SU-DHL-6 (cell line): Measurements from ENCODE around the gene ROCK2.

Source experiments
- H2AFZ ChIP-seq: fragments of 200-600 bp; sonication (generic); 2 replicates; pipeline ENCODE4 v1.6.1; 2014; ENCODE audit warnings: low read depth, mild to moderate bottlenecking, moderate library complexity, mixed read lengths, antibody characterized with exemption, low read length; ENCODE audit not compliant: severe bottlenecking
- H3F3A ChIP-seq: fragments of 200-600 bp; shearing (Covaris generic); 2 replicates; pipeline ENCODE4 v1.6.0; 2016; ENCODE audit warnings: antibody characterized with exemption, mild to moderate bottlenecking; ENCODE audit not compliant: insufficient read depth
- H3K27ac ChIP-seq: fragments of 200-600 bp; sonication (generic); 2 replicates; pipeline ENCODE4 v1.5.1; 2016; ENCODE audit warnings: low read depth, mild to moderate bottlenecking, low read length, moderate library complexity, mixed read lengths
- H3K27me3 ChIP-seq: fragments of 200-600 bp; sonication (generic), shearing (Covaris generic); 2 replicates; pipeline ENCODE4 v1.6.0; 2014; ENCODE audit warnings: mild to moderate bottlenecking, low read length
- H3K36me3 ChIP-seq: fragments of 200-600 bp; sonication (generic); 2 replicates; pipeline ENCODE4 v1.6.1; 2014; ENCODE audit warnings: mild to moderate bottlenecking, low read length, mixed read lengths
- H3K4me2 ChIP-seq: fragments of 300-600, 200-600 bp; shearing (Covaris generic), sonication (generic); 2 replicates; pipeline ENCODE4 v1.6.0; 2014; ENCODE audit warnings: low read length, low read depth, mild to moderate bottlenecking; ENCODE audit not compliant: poor library complexity, severe bottlenecking
- H3K4me3 ChIP-seq: fragments of 200-600 bp; sonication (generic); 2 replicates; pipeline ENCODE4 v1.5.1; 2014; ENCODE audit warnings: antibody characterized with exemption, low read length, mild to moderate bottlenecking, mixed read lengths; ENCODE audit not compliant: insufficient read depth, poor library complexity, severe bottlenecking
- H3K79me2 ChIP-seq: fragments of 200-600 bp; sonication (generic); 2 replicates; pipeline ENCODE4 v1.6.1; 2014; ENCODE audit warnings: mild to moderate bottlenecking, low read length, moderate library complexity; ENCODE audit not compliant: insufficient read depth
- H3K9ac ChIP-seq: fragments of 200-600 bp; sonication (generic); 2 replicates; pipeline ENCODE4 v1.7.0; 2014; ENCODE audit warnings: mild to moderate bottlenecking, low read length
- H3K9me2 ChIP-seq: fragments of 200-600 bp; sonication (generic); replicated peaks from 2 replicates; pipeline ENCODE4 v1.6.1; 2014; ENCODE audit warnings: low read length; ENCODE audit not compliant: insufficient read depth
- H3K9me3 ChIP-seq: fragments of 200-600 bp; sonication (generic); 2 replicates; pipeline ENCODE4 v1.6.1; 2014; ENCODE audit warnings: low read length, mixed read lengths; ENCODE audit not compliant: insufficient read depth
- H4K20me1 ChIP-seq: fragments of 200-600 bp; sonication (generic); 2 replicates; pipeline ENCODE4 v1.6.1; 2014; ENCODE audit warnings: low read depth, mild to moderate bottlenecking, antibody characterized with exemption, low read length, moderate library complexity, mixed read lengths
- CTCF ChIP-seq: fragments of 200-600 bp; sonication (generic); IDR thresholded peaks from one replicate; pipeline ENCODE4 v1.5.1; 2017; ENCODE audit warnings: antibody characterized with exemption, mild to moderate bottlenecking, low read length, moderate library complexity; ENCODE audit not compliant: insufficient read depth, poor library complexity, severe bottlenecking
- EZH2phosphoT487 ChIP-seq: fragments of 200-600 bp; sonication (generic), shearing (Covaris generic); conservative IDR thresholded peaks from 2 replicates; pipeline ENCODE4 v1.6.1; 2018; ENCODE audit warnings: mild to moderate bottlenecking, antibody characterized with exemption, low read length, moderate library complexity, mixed read lengths

ROCK2 gene

DNA sequence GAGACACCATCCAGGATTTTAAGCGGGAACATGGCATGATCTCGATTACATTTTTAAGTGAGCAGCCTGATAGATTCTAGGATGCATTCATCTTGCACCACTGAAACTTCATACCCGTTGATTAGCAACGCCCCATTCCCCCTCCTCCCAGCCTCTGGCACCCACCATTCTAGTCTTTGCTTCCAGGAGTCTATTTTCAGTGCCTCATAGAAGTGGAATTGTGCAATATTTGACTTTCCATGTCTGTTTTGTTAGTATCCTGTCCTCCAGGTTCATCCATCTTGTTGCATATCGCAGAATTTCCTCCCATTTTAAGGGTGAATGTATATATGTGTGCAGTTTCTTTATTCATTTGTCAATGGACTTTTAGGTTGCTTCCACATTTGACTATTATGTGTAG lies 210.1 kb downstream of the ROCK2 start:
- H3K4me3 ChIP-seq = no peak overlapping the region
- TF ChIP-seq CTCF (no peak), EZH2phosphoT487 (no peak)
- H3K27me3 ChIP-seq = no peaks in the 10 kb centered on the region
- no peaks in the 10 kb centered on the region for H3K36me3 ChIP-seq
- no peak overlapping the region for H3K9ac ChIP-seq
- H3K9me2 ChIP-seq = no peaks in the 10 kb centered on the region
- H3F3A ChIP-seq = peaks cover 3% of the 10 kb centered on the region
- H3K4me2 ChIP-seq = no peak overlapping the region
- no peaks in the 10 kb centered on the region for H3K79me2 ChIP-seq
- no peak overlapping the region for H3K27ac ChIP-seq
- H3K9me3 ChIP-seq = no peaks in the 10 kb centered on the region
- H4K20me1 ChIP-seq = no peaks in the 10 kb centered on the region
- no peak overlapping the region for H2AFZ ChIP-seq

GRCh38 chr2:11133936-11134320 lies 210.5 kb downstream of the ROCK2 start:
- Histone ChIP-seq H2AFZ (no peak overlapping the region), H3K4me2 (no peak overlapping the region), H4K20me1 (no peaks in the 10 kb centered on the region), H3K79me2 (no peaks in the 10 kb centered on the region), H3K27me3 (no peaks in the 10 kb centered on the region), H3F3A (peaks cover 4% of the 10 kb centered on the region), H3K9me3 (no peaks in the 10 kb centered on the region), H3K4me3 (no peak overlapping the region), H3K9me2 (no peaks in the 10 kb centered on the region), H3K36me3 (no peaks in the 10 kb centered on the region), H3K27ac (no peak overlapping the region), H3K9ac (no peak overlapping the region)
- TF ChIP-seq EZH2phosphoT487 (no peak), CTCF (no peak)

DNA sequence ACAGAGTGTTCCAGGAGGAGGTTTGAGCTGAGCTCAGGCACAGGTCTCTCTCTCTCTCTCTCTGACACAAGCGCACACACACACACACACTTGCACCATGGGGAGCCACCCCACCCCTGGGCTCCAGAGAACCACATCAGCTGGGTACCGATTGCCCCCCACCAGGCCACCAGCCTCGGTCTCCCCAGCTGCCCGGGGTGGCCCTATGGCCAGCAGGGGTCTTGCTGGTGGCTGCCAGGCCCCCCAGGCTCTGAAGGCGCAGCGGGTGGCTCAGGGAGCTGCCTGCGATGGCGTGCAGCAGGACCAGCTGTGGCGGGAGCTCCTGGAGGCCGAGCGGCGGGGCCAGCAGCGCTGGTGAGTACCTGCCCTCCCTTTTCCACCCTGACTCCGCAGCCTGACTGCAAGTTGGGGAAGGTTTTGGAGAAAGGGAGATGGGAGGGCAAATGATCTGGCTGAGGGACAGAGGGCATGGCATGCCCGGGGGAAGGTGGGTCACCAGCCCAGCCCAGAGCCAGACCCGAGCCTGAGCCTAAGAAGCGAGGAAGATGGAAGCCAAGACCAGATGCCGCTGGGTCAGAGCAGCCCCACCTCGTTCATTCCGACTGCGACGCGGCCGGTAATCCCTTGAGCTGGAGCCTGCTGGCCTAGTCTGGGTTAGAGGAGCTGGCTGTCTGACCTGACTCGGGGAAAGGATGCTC lies 211.0 kb downstream of the ROCK2 start:
- no peak overlapping the region for H3K27ac ChIP-seq
- H3F3A ChIP-seq = peaks cover 4% of the 10 kb centered on the region
- no peak overlapping the region for H3K4me3 ChIP-seq
- no peak for TF ChIP-seq CTCF
- TF ChIP-seq EZH2phosphoT487 = no peak
- H3K36me3 ChIP-seq = no peaks in the 10 kb centered on the region
- H3K9me3 ChIP-seq = no peaks in the 10 kb centered on the region
- H3K9ac ChIP-seq = peak overlapping the region; percentile 36; the same call in 1 of the 2 replicates
- no peaks in the 10 kb centered on the region for H4K20me1 ChIP-seq
- peak overlapping the region; percentile 99 for H2AFZ ChIP-seq
- no peak overlapping the region for H3K4me2 ChIP-seq
- H3K79me2 ChIP-seq = no peaks in the 10 kb centered on the region
- no peaks in the 10 kb centered on the region for H3K9me2 ChIP-seq
- H3K27me3 ChIP-seq = no peaks in the 10 kb centered on the region
